ENCODE measurements around the gene C10orf120.
A peak's percentile ranks its signal among the peaks of the same experiment; 100 is the strongest.

The C10orf120 gene

GRCh38 chr10:122662231-122662630, 37.4 kb downstream of the C10orf120 start:
- TF ChIP-seq POLR2A (IDR thresholded peaks at IDR 0.05; ENCODE audit: low read depth, low read length): no peak
- DNase-seq (ENCODE audit: insufficient read length, low spot score) (no peak), FAIRE-seq (no peak)

DNA sequence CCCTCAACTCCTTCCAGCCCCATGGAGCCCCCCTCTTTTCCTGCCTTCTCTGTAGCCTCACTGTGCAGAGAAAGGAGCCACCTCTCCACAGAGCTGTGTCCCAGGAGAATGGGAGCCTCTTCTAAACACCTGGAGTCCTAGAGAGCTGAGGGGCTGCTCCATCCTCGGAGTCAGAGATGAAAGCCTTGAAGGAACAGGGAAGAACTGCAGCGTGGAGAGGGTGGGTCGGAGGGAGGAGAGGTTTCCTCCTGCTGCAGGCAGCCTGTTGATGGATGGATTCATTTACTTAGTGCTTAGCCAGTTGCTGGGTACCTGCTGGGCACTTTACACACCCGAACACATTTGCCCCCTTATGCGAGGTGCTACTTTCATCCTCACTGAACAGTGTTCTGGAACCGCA, 39.0 kb downstream of the C10orf120 start:
- no peak for FAIRE-seq
- TF ChIP-seq POLR2A (IDR thresholded peaks at IDR 0.05; ENCODE audit: low read depth, low read length): no peak
- no peak for DNase-seq (ENCODE audit: insufficient read length, low spot score)

DNA sequence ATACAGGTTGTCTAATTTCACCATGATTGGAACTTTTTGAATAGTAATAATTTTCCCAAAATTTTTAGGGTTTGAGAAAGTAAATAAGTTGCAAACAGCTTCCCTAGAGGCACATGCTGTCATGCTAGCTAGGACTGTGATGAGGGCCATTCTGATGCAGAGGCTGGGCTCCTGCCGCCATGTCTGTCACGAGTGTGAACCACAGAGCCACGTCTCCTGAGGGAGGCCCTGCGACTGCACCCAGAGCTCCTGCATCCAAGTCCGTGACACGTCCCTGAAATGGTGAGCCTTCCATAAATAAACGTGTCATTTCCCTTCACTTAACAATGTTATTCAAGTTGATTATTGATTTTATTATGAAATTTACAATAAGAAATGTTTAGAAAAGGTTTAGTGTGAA, 40.0 kb downstream of the C10orf120 start:
- DNase-seq (ENCODE audit: insufficient read length, low spot score): no peak
- no peak for FAIRE-seq
- no peak for TF ChIP-seq POLR2A (IDR thresholded peaks at IDR 0.05; ENCODE audit: low read depth, low read length)

GRCh38 chr10:122659126-122659525, 40.5 kb downstream of the C10orf120 start:
- TF ChIP-seq POLR2A (IDR thresholded peaks at IDR 0.05; ENCODE audit: low read depth, low read length): no peak
- FAIRE-seq (no peak), DNase-seq (ENCODE audit: insufficient read length, low spot score) (no peak)

- TF ChIP-seq POLR2A (IDR thresholded peaks at IDR 0.05; ENCODE audit: low read depth, low read length): no peak
- DNase-seq (ENCODE audit: insufficient read length, low spot score) (no peak), FAIRE-seq (no peak)
These were observed 41.1 kb downstream of the C10orf120 start for GRCh38 chr10:122658356-122659049.

DNA sequence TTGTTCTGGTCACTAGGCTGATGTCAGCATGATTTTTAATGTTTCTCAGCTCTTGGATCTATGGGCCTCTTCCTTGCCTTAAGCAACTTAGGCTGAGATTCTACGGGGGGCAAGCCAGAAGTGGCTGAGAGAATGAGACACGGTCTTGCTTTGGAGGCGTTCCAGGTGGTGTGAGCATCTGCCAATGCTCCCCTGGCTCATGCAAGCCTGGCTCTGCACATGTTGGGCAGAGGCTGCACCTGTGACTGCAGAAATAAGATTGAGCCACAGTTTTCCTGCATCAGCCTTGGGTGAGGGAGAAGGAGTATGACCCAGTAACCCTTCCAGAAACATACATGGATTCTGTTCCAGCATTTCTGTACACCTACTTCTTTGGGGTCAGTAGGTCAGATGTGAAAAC, 41.9 kb downstream of the C10orf120 start:
- TF ChIP-seq POLR2A (IDR thresholded peaks at IDR 0.05; ENCODE audit: low read depth, low read length): no peak
- FAIRE-seq (no peak), DNase-seq (ENCODE audit: insufficient read length, low spot score) (no peak)

DNA sequence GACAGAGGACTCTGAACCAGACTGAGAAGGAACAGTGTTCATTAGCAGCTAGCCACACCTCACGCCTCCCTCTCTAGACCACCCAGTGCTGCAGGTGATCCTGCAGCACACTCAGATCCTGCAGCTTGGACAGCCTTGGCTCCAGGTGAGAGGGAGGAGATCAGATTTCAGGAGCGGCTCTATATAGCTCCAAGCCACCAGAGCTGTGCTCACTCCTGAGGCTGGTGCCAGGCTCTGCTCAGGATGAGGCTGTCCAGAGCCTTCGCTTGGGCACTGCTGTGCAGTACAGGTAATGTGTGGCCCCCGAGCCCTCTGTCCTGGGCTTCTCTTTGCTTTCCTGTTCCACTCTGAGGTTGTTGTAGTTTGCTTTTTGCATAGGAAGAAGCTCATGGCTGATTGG, 42.4 kb downstream of the C10orf120 start:
- DNase-seq (ENCODE audit: insufficient read length, low spot score) (no peak), FAIRE-seq (no peak)
- no peak for TF ChIP-seq POLR2A (IDR thresholded peaks at IDR 0.05; ENCODE audit: low read depth, low read length)

GRCh38 chr10:122656741-122657140, 42.9 kb downstream of the C10orf120 start:
- TF ChIP-seq POLR2A (IDR thresholded peaks at IDR 0.05; ENCODE audit: low read depth, low read length): no peak
- DNase-seq (ENCODE audit: insufficient read length, low spot score) (no peak), FAIRE-seq (no peak)

GRCh38 chr10:122656308-122656705, 43.3 kb downstream of the C10orf120 start:
- no peak for DNase-seq (ENCODE audit: insufficient read length, low spot score)
- no peak for FAIRE-seq
- no peak for TF ChIP-seq POLR2A (IDR thresholded peaks at IDR 0.05; ENCODE audit: low read depth, low read length)

DNA sequence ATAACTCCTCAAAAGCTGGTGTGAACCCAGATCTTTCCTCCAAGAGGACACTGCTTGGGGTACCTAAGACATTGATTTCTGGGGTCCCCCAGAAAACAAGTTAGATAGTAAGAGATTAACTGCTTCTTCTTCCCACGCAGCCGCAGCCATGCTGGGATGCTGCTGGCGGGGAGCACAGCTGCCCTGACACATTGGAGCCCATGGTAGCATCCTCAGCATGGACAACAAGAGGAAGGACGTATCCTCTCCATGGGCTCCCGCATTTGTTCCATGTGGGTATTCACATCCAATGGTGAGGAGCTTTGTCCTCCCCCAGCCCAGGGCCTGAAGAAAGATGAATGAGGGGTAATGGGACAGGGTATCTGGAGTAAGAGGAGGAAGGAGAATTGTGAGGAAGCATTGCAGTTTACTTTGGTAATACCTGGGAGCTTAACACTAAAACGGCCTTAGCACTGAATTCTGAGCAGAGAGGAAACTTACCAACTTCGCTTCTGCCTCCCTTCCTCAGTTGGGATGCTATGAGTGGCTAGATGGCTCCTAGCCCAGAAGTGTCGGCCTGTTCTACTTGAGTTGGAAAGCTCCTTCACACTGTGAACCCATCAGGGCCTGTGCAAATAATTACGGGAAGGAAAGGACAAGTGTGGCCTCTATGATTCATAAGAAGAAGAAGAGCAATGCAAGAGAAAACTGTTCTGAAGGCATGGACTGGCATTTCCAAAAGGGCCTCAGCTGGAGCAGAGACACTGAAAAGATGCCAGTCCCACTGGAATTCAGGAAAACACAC, 43.9 kb downstream of the C10orf120 start:
- no peak for FAIRE-seq
- no peak for DNase-seq (ENCODE audit: insufficient read length, low spot score)
- TF ChIP-seq POLR2A (IDR thresholded peaks at IDR 0.05; ENCODE audit: low read depth, low read length): no peak

- FAIRE-seq: no peak
- no peak for TF ChIP-seq POLR2A (IDR thresholded peaks at IDR 0.05; ENCODE audit: low read depth, low read length)
- DNase-seq (ENCODE audit: insufficient read length, low spot score): no peak
These were observed 49.3 kb downstream of the C10orf120 start for GRCh38 chr10:122650331-122650730.

- DNase-seq (ENCODE audit: insufficient read length, low spot score) (no peak), FAIRE-seq (no peak)
- TF ChIP-seq POLR2A (IDR thresholded peaks at IDR 0.05; ENCODE audit: low read depth, low read length): no peak
These were observed 49.7 kb downstream of the C10orf120 start for GRCh38 chr10:122649903-122650302.

GRCh38 chr10:122648599-122649428, 50.8 kb downstream of the C10orf120 start:
- FAIRE-seq (no peak), DNase-seq (ENCODE audit: insufficient read length, low spot score) (peak; percentile 25)
- TF ChIP-seq POLR2A (IDR thresholded peaks at IDR 0.05; ENCODE audit: low read depth, low read length): no peak
